SH-SY5Y (cell line): ENCODE results near the gene AGAP1.

ENCODE experiments used
- GATA2 ChIP-seq: IDR thresholded peaks from 2 replicates; pipeline ENCODE4 v1.6.1; 2011; ENCODE audit warnings: mild to moderate bottlenecking, low read depth, low read length
- GATA3 ChIP-seq: IDR thresholded peaks from 2 replicates; pipeline ENCODE4 v1.6.1; 2011; ENCODE audit warnings: low read depth, mild to moderate bottlenecking, low read length, moderate library complexity

- TF ChIP-seq GATA2 (no peak), GATA3 (no peak)
These were observed 71.2 kb downstream of the AGAP1 start for GRCh38 chr2:235564884-235565530.
